SK-N-MC (cell line): Measurements from ENCODE around the gene NMRAL1.

Experiments used
- EZH2 ChIP-seq: fragments of 200-600 bp; sonication (generic); IDR thresholded peaks from one replicate; pipeline ENCODE4 v1.6.1; 2017; ENCODE audit warnings: antibody characterized with exemption
- FOXP2 ChIP-seq: optimal IDR thresholded peaks from 2 replicates; pipeline ENCODE3; 2011; ENCODE audit warnings: mild to moderate bottlenecking, moderate library complexity; ENCODE audit not compliant: insufficient read depth; ENCODE audit errors: extremely low read length, control extremely low read depth
- POLR2AphosphoS5 ChIP-seq: IDR thresholded peaks from 2 replicates; pipeline ENCODE4 v1.6.1; 2012; ENCODE audit warnings: mild to moderate bottlenecking, low read depth, low read length, borderline replicate concordance

GRCh38 chr16:4474192-4474961 lies at the start of gene NMRAL1:
- TF ChIP-seq EZH2 = no peak
- peak; percentile 26; the same call in 1 of the 2 replicates for TF ChIP-seq POLR2AphosphoS5
- no peak for TF ChIP-seq FOXP2
